Measurements from ENCODE around the gene AHCYL2. TPM values are rescaled to one million over a fixed set of nuclear protein-coding genes. Genes with fewer than 3 reads are reported as not detected.

Gene AHCYL2
- total RNA-seq, 1 experiment from 2014 or later, result 17.0 TPM

GRCh38 chr7:129383542-129384132 lies 158.8 kb downstream of the AHCYL2 start:
- no peaks in the 10 kb centered on the region for H4K20me1 ChIP-seq (ENCODE audit: insufficient read depth)
- H2AFZ ChIP-seq (ENCODE audit: low read depth, low read length, poor library complexity, severe bottlenecking), result no peak overlapping the region
- H3K27me3 ChIP-seq (ENCODE audit: insufficient read depth, low read length), result no peaks in the 10 kb centered on the region
- RAD21 ChIA-PET (ENCODE audit: low non-redundant PET in 1 of 2, low total read pairs in 2 of 2, uncharacterized antibody in 2 of 2, unreplicated experiment in 2 of 2), result no interaction called here
- H3K9me2 ChIP-seq (ENCODE audit: insufficient read depth), result no peaks in the 10 kb centered on the region
- no peak for ATAC-seq
- H3K79me2 ChIP-seq (ENCODE audit: insufficient read depth, low read length), result no peaks in the 10 kb centered on the region
- no peak overlapping the region for H3K9ac ChIP-seq (ENCODE audit: low read length)
- H3K27ac ChIP-seq (ENCODE audit: low read depth, low read length), result no peak overlapping the region
- no peak for DNase-seq (ENCODE audit: low read depth, low spot score)
- intact Hi-C loops (cut with micrococcal nuclease), result no loop called here
- TF ChIP-seq ZBTB33 (IDR thresholded peaks at IDR 0.05; ENCODE audit: extremely low read depth, insufficient replicate concordance, low read length) (no peak), POLR2A (IDR thresholded peaks at IDR 0.05; ENCODE audit: borderline replicate concordance, extremely low read depth, insufficient read depth, insufficient read length) (no peak), MAX (IDR thresholded peaks at IDR 0.05) (no peak), ELF1 (IDR thresholded peaks at IDR 0.05; ENCODE audit: borderline replicate concordance, low read depth) (no peak), EZH2phosphoT487 (IDR thresholded peaks at IDR 0.05; ENCODE audit: borderline replicate concordance) (no peak), TCF7L2 (IDR thresholded peaks at IDR 0.05; ENCODE audit: borderline replicate concordance, extremely low read depth, insufficient read depth, insufficient read length) (no peak), RAD21 (IDR thresholded peaks at IDR 0.05; ENCODE audit: low read depth) (no peak), YY1 (IDR thresholded peaks at IDR 0.05; ENCODE audit: extremely low read depth, insufficient replicate concordance, low read depth, low read length) (no peak), EGR1 (IDR thresholded peaks at IDR 0.05; ENCODE audit: low read depth) (no peak), REST (IDR thresholded peaks at IDR 0.05; ENCODE audit: low read depth) (no peak), ATF3 (IDR thresholded peaks at IDR 0.05) (no peak), CBX3 (IDR thresholded peaks at IDR 0.05; ENCODE audit: low read depth) (no peak), ZNF274 (IDR thresholded peaks at IDR 0.05; ENCODE audit: low read depth, low read length) (no peak), FOSL1 (IDR thresholded peaks at IDR 0.05; ENCODE audit: low read depth) (no peak), SRF (IDR thresholded peaks at IDR 0.05; ENCODE audit: low read depth) (no peak), ZFX (IDR thresholded peaks at IDR 0.05) (no peak), JUND (IDR thresholded peaks at IDR 0.05) (no peak), EZH2 (IDR thresholded peaks at IDR 0.05) (no peak), SIN3A (IDR thresholded peaks at IDR 0.05; ENCODE audit: low read depth) (no peak)
- POLR2A ChIA-PET, result no interaction called here
- no peak overlapping the region for H3K4me2 ChIP-seq (ENCODE audit: low read length)
- CTCF ChIA-PET, result no interaction called here
- H3K4me1 ChIP-seq (ENCODE audit: control insufficient read depth in 1 of 2, insufficient read depth in 2 of 2, low read length in 2 of 2), result no peaks in the 10 kb centered on the region
- no TSS peak for BruUV-seq (replicated peaks)
- no peaks in the 10 kb centered on the region for H3K36me3 ChIP-seq (ENCODE audit: control insufficient read depth in 1 of 2, insufficient read depth in 2 of 2, low read length in 2 of 2)
- no peaks in the 10 kb centered on the region for H3K9me3 ChIP-seq (ENCODE audit: control insufficient read depth in 1 of 2, insufficient read depth in 1 of 2, low read depth in 1 of 2, low read length in 2 of 2)
- H3K4me3 ChIP-seq (replicated peaks in 1 of 2; ENCODE audit: low read depth in 1 of 2, low read length in 2 of 2), result no peak overlapping the region

Data from HCT116 (cell line).